A549 (cell line): ENCODE data around the gene OPRL1. TPM values are rescaled to one million over a fixed set of nuclear protein-coding genes. Genes with fewer than 3 reads are reported as not detected.

Experiments
- ATAC-seq, 2 experiments: fragments of 200-7000 bp in 1 of 2; fragments of >200 bp in 1 of 2; cut with Nextera tagmentation in 1 of 2; cut with Tn5 transposase in 1 of 2; 3 replicates each; pipeline versions ENCODE4 v1.8.0 to v1.9.1; 2018 to 2020; ENCODE audit warnings: mild to moderate bottlenecking in 1 of 2, moderate library complexity in 1 of 2
- CTCF ChIA-PET: fragments of 300-600 bp; sonication (Branson Sonifier 250); formaldehyde crosslinking; extraction: SDS; loops from one replicate; lab custom pipeline; 2021; ENCODE audit warnings: antibody characterized with exemption, inconsistent platforms; lab: Yijun Ruan, JAX
- POLR2A ChIA-PET: fragments of 350-600 bp; formaldehyde crosslinking; extraction: SDS; loops from one replicate; lab custom pipeline; 2021; ENCODE audit warnings: antibody characterized with exemption, inconsistent platforms; lab: Yijun Ruan, JAX
- DNase-seq, 2 experiments: peaks; one replicate each; pipeline versions ENCODE4 v3.0.0 to v3.0.0-alpha.2; 2011 to 2016; ENCODE audit warnings: low read depth in 1 of 2, low spot score in 1 of 2
- FAIRE-seq: peaks from 2 replicates; lab custom pipeline; 2011; peaks lifted over from hg19 to GRCh38; lab: Jason Lieb, UNC
- H3K27ac ChIP-seq, 2 experiments: fragments of >200 bp; sonication (Bioruptor Twin); formaldehyde crosslinking; 3 replicates each; pipeline ENCODE4 v1.5.1; 2016 to 2017
- H3K4me1 ChIP-seq: fragments of >200 bp; sonication (Bioruptor Twin); formaldehyde crosslinking; 3 replicates; pipeline ENCODE4 v1.6.1; 2016
- H3K4me2 ChIP-seq: fragments of >200 bp; sonication (Bioruptor Twin); formaldehyde crosslinking; 3 replicates; pipeline ENCODE4 v1.6.1; 2016
- H3K4me3 ChIP-seq: fragments of >200 bp; sonication (Bioruptor Twin); formaldehyde crosslinking; 3 replicates; pipeline ENCODE4 v1.5.1; 2016
- H3K9me3 ChIP-seq: fragments of >200 bp; sonication (Bioruptor Twin); formaldehyde crosslinking; 3 replicates; pipeline ENCODE4 v1.6.1; 2016
- CBX2 ChIP-seq: fragments of 200-600 bp; sonication (generic); IDR thresholded peaks from 2 replicates; pipeline ENCODE4 v1.6.1; 2016; ENCODE audit warnings: low read depth, mild to moderate bottlenecking, borderline replicate concordance
- CBX8 ChIP-seq: fragments of 200-600 bp; sonication (generic); IDR thresholded peaks from 2 replicates; pipeline ENCODE4 v1.6.1; 2016
- CHD2 ChIP-seq: fragments of 150-350 bp; IDR thresholded peaks from 2 replicates; pipeline ENCODE4 v1.6.1; 2014; ENCODE audit warnings: low read length; ENCODE audit not compliant: partially characterized antibody
- CHD4 ChIP-seq: fragments of 200-600 bp; sonication (generic); IDR thresholded peaks from 2 replicates; pipeline ENCODE4 v1.6.1; 2016; ENCODE audit warnings: antibody characterized with exemption, mild to moderate bottlenecking, borderline replicate concordance
- EHF ChIP-seq: fragments of 250-450 bp; sonication (Bioruptor Pico); IDR thresholded peaks from 2 replicates; pipeline ENCODE4 v1.5.0; 2020; ENCODE audit warnings: mild to moderate bottlenecking
- EP300 ChIP-seq, 2 experiments: fragments of >200 bp; sonication (Bioruptor Twin); formaldehyde crosslinking; IDR thresholded peaks; 2 replicates in 1 of 2; 3 replicates in 1 of 2; pipeline ENCODE4 v1.6.1; 2016 to 2017
- ESRRA ChIP-seq: fragments of 150-350 bp; IDR thresholded peaks from 2 replicates; pipeline ENCODE4 v1.6.1; 2014; ENCODE audit warnings: mild to moderate bottlenecking, low read length, borderline replicate concordance
- FOSL2 ChIP-seq, 2 experiments: fragments of 450-650 bp in 1 of 2; fragments of >200 bp in 1 of 2; sonication (Bioruptor Twin) in 1 of 2; formaldehyde crosslinking; IDR thresholded peaks; 2 replicates each; pipeline versions ENCODE4 v1.5.0 to v1.6.1; 2016 to 2020; ENCODE audit warnings: mild to moderate bottlenecking in 1 of 2, moderate library complexity in 1 of 2
- FOXS1 ChIP-seq: fragments of 250-450 bp; sonication (Bioruptor Pico); IDR thresholded peaks from 2 replicates; pipeline ENCODE4 v1.5.0; 2020; ENCODE audit warnings: mild to moderate bottlenecking, moderate library complexity
- GATA3 ChIP-seq: IDR thresholded peaks from 2 replicates; pipeline ENCODE4 v1.6.1; 2012; ENCODE audit warnings: borderline replicate concordance
- HDAC2 ChIP-seq: fragments of 200-600 bp; sonication (generic); IDR thresholded peaks from 2 replicates; pipeline ENCODE4 v1.6.1; 2016
- HEYL ChIP-seq: fragments of 250-450 bp; sonication (Bioruptor Pico); IDR thresholded peaks from 2 replicates; pipeline ENCODE4 v1.8.0; 2021; ENCODE audit warnings: mild to moderate bottlenecking, moderate library complexity
- JUN ChIP-seq, 2 experiments: fragments of >200 bp; sonication (Bioruptor Twin); formaldehyde crosslinking; IDR thresholded peaks; 2 replicates in 1 of 2; 3 replicates in 1 of 2; pipeline ENCODE4 v1.6.1; 2016 to 2017
- KDM1A ChIP-seq: fragments of 200-600 bp; sonication (generic); IDR thresholded peaks from 2 replicates; pipeline ENCODE4 v1.6.1; 2016; ENCODE audit warnings: low read depth, mild to moderate bottlenecking
- KDM5A ChIP-seq: fragments of 200-600 bp; sonication (generic); IDR thresholded peaks from 2 replicates; pipeline ENCODE4 v1.6.1; 2016; ENCODE audit warnings: antibody characterized with exemption, mild to moderate bottlenecking
- NR3C1 ChIP-seq: fragments of >200 bp; sonication (Bioruptor Twin); formaldehyde crosslinking; IDR thresholded peaks from 3 replicates; pipeline ENCODE4 v1.6.1; 2017
- PHF8 ChIP-seq: fragments of 200-600 bp; sonication (generic); IDR thresholded peaks from 2 replicates; pipeline ENCODE4 v1.6.1; 2016; ENCODE audit warnings: low read depth, mild to moderate bottlenecking, antibody characterized with exemption, moderate library complexity, borderline replicate concordance
- RAD21 ChIP-seq, 2 experiments: fragments of >200 bp in 1 of 2; sonication (Bioruptor Twin) in 1 of 2; formaldehyde crosslinking in 1 of 2; IDR thresholded peaks in 1 of 2; conservative IDR thresholded peaks in 1 of 2; 2 replicates in 1 of 2; 3 replicates in 1 of 2; pipeline ENCODE4 v1.6.1; 2012 to 2018; ENCODE audit warnings: inconsistent platforms in 1 of 2
- SMC3 ChIP-seq: fragments of >200 bp; sonication (Bioruptor Twin); formaldehyde crosslinking; IDR thresholded peaks from 3 replicates; pipeline ENCODE4 v1.6.1; 2018; ENCODE audit warnings: inconsistent platforms
- TFCP2L1 ChIP-seq: fragments of 250-450 bp; sonication (Bioruptor Pico); IDR thresholded peaks from 2 replicates; pipeline ENCODE4 v1.5.0; 2021; ENCODE audit warnings: mild to moderate bottlenecking
- TP53 ChIP-seq: fragments of 250-450 bp; sonication (Bioruptor Pico); IDR thresholded peaks from 2 replicates; pipeline ENCODE4 v1.5.0; 2021; ENCODE audit warnings: mild to moderate bottlenecking, moderate library complexity
- ZSCAN20 ChIP-seq: fragments of 250-450 bp; sonication (Bioruptor Pico); IDR thresholded peaks from 2 replicates; pipeline ENCODE4 v1.8.0; 2022; ENCODE audit warnings: mild to moderate bottlenecking, moderate library complexity
- WGBS: methylation state at CpG from one replicate; pipeline ENCODE4 v1.1.6; 2017; ENCODE audit errors: missing lambda C conversion rate; 5-methylcytosine and 5-hydroxymethylcytosine counted together
- polyA plus RNA-seq, 4 experiments: library from polyadenylated mRNA; depleted of rRNA in 3 of 4; stranded (reverse); fragments of >200 nt; fragmentation: RNase III in 1 of 4; extraction: RNeasy Plus Mini Kit Qiagen cat#74134 plus additional on column Dnase treatment in 1 of 4; gene quantifications; 2 replicates in 3 of 4; 3 replicates in 1 of 4; pipeline ENCODE4 v1.2.3, GENCODE V29; 2011 to 2017
- TF ChIP-seq, protein P1 (sequence below): IDR thresholded peaks from 2 replicates; pipeline ENCODE4 v1.6.1; 2012; ENCODE audit warnings: low read depth, borderline replicate concordance
- TF ChIP-seq, protein P2 (sequence below): IDR thresholded peaks from 2 replicates; pipeline ENCODE4 v1.6.1; 2012
- TF ChIP-seq, protein P3 (sequence below): fragments of >200 bp; sonication (Bioruptor Twin); formaldehyde crosslinking; IDR thresholded peaks from 3 replicates; pipeline ENCODE4 v1.5.1; 2016
- TF ChIP-seq, protein P4 (sequence below): fragments of 150-350 bp; IDR thresholded peaks from 2 replicates; pipeline ENCODE4 v1.6.1; 2014; ENCODE audit warnings: low read depth, mild to moderate bottlenecking, low read length

Gene OPRL1
- polyA plus RNA-seq, 2 of the 4 experiments (the other 2 are of a cell fraction): 0.54 to 1.2 TPM

DNA sequence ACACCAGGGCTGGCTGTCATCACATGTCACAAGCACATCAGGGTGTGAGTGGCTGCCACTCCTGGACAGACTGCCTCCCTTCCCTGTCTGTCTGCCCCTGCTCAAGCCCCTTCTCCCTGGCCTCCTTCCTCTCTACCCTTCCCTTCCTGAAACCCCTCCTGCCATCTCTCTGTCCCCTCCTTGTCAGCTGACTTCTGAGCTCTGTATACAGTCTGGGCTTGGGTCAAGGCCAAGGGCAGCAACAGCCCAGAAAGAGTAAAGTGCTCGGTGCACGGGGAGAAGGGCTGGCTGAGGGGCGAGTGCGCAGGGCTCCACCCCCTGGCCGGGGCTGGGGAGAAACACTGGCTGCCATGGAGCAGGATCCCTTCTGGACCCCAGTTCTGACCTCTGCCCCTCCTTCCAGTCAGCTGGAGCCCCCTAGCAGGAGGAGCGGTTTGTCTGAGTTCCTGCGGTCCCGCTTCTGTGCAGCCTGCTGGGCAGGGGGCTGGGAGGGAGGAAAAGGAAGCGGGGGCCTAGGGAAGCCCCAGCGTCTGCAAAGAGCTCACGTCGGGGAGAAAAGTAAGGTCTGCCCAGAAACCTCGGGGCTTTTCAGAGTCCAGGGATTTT is 2.3 kb downstream of the OPRL1 start:
- ChIA-PET POLR2A (no interaction called here), CTCF (interaction anchor here (0.8 to 9.1 kb wide), 4 partner anchors 8 to 43 kb away, joined by 4 to 121 read pairs (median 40); no protein-coding TSS in a partner anchor)
- H3K4me2 ChIP-seq: no peak overlapping the region; the same call in 2 of the 3 replicates
- no peak for DNase-seq
- TF ChIP-seq CBX8 (no peak), FOSL2 (IDR thresholded peaks at IDR 0.05) (no peak), FOSL2 (CRISPR knock-in tag; IDR thresholded peaks at IDR 0.05) (no peak), CHD2 (no peak)
- 49% methylated on average over 7 of the region's 13 CpGs for WGBS
- no peaks in the 10 kb centered on the region for H3K9me3 ChIP-seq
- FAIRE-seq: no peak
- ATAC-seq: no peak
- H3K4me1 ChIP-seq: peaks cover 27% of the 10 kb centered on the region
- peak overlapping the region in 1 of 2 experiments; percentile 86; a peak in 1 of 6 replicates for H3K27ac ChIP-seq
- no peak overlapping the region for H3K4me3 ChIP-seq

DNA sequence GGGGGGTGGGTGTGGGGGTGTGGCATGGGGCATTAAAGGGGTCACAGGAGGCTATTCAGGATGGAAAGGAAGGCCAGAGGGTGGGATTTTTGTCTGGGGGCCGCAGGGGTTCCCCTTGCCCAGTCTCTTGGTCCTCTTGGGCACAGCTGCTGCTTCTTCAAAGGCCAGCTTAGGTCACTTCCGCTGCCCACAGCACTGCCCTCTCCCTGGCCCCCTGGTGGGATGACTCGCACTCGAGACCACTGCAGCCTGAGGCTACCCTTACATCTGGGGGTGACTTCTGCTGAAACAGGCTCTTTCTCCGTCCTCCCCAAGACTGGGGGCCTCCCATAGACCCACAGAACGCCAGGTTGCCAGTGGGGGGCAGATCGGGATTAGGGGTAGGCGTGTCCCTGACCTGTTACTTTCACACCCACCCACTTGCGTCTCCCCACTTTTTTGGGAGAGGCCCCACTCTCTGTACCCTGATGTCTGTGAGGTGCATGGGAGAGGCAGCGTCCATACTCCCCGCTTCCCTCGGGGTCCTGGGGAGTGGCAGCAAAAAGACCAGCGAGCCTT is 3.0 kb downstream of the OPRL1 start:
- Histone ChIP-seq H3K27ac (peak overlapping the region; percentile 77 to 86; a peak in 5 of 6 replicates), H3K9me3 (no peaks in the 10 kb centered on the region), H3K4me3 (peak overlapping the region; percentile 71), H3K4me2 (peak overlapping the region; percentile 99), H3K4me1 (peaks cover 25% of the 10 kb centered on the region)
- no peak for DNase-seq
- CTCF ChIA-PET: interaction anchor here (0.9 to 9.1 kb wide), 13 partner anchors 8 to 103 kb away, joined by 3 to 121 read pairs (median 6); partner anchors contain the start of gene SAMD10
- ATAC-seq: peak in 1 of 2 experiments; percentile 20; a peak in 3 of 6 replicates
- POLR2A ChIA-PET: interaction anchor here (0.5 to 1.7 kb wide), 3 partner anchors 20 to 176 kb away, joined by 4 to 6 read pairs (median 4); partner anchors contain the start of gene TCEA2
- TF ChIP-seq HDAC2 (no peak), EHF (no peak), CHD4 (no peak), FOXS1 (CRISPR knock-in tag) (no peak), GATA3 (no peak), JUN (IDR thresholded peaks at IDR 0.05) (no peak), TFCP2L1 (CRISPR knock-in tag) (no peak), EP300 (IDR thresholded peaks at IDR 0.05) (no peak), TP53 (CRISPR knock-in tag) (no peak), ESRRA (no peak)
- TF ChIP-seq, protein P1, sequence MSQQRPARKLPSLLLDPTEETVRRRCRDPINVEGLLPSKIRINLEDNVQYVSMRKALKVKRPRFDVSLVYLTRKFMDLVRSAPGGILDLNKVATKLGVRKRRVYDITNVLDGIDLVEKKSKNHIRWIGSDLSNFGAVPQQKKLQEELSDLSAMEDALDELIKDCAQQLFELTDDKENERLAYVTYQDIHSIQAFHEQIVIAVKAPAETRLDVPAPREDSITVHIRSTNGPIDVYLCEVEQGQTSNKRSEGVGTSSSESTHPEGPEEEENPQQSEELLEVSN: no peak
- no peak for FAIRE-seq
- 5% methylated on average over 10 of the region's 13 CpGs for WGBS

DNA sequence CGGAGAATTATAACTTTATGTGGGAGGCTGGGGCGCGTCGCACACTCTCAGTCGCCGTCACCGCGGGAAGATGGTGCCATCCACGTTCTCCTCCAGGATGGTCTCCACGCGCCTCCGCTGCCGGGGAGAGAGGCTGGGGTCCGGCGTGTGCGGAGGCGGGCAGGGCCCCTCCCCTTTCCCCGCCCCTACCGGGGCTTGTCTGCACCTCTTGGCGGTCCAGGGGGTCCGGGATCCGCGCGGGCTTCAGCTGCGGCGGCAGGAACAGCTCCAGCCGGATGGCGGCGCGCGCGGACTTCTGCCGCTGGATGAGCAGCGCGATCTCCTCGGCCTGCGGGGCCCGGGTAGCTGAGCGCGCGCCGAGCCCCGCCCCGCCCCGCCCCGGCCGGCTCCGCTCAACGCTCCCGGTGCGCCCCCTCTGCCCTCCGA is 3.5 kb downstream of the OPRL1 start:
- WGBS: 3% methylated on average over 11 of the region's 52 CpGs
- ATAC-seq (peak; percentile 66 to 85), DNase-seq (peak; percentile 80 to 87), FAIRE-seq (no peak)
- ChIA-PET CTCF (interaction anchor here (0.8 to 9.1 kb wide), 22 partner anchors 9 to 546 kb away, joined by 3 to 121 read pairs (median 4); partner anchors contain the start of genes PTK6 and SAMD10), POLR2A (interaction anchor here (0.5 to 1.7 kb wide), 4 partner anchors 21 to 563 kb away, joined by 4 to 6 read pairs (median 4); partner anchors contain the start of genes PPDPF and TCEA2)
- Histone ChIP-seq H3K9me3 (no peaks in the 10 kb centered on the region), H3K4me1 (peaks cover 20% of the 10 kb centered on the region), H3K4me3 (peak overlapping the region; percentile 71), H3K27ac (peak overlapping the region; percentile 77 to 86), H3K4me2 (peak overlapping the region; percentile 99)
- TF ChIP-seq, protein P2, sequence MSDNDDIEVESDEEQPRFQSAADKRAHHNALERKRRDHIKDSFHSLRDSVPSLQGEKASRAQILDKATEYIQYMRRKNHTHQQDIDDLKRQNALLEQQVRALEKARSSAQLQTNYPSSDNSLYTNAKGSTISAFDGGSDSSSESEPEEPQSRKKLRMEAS: 0 out of 2 replicates have a peak, but pooled peaks have one; percentile 45
- TF ChIP-seq RAD21 (conservative IDR thresholded peaks at IDR 0.05 in 1 of 2, IDR thresholded peaks at IDR 0.05 in 1 of 2) (peak; percentile 63 to 80), HEYL (CRISPR knock-in tag) (no peak), KDM1A (no peak), PHF8 (no peak), KDM5A (no peak), SMC3 (peak; percentile 61), FOXS1 (CRISPR knock-in tag) (no peak), NR3C1 (no peak), CBX2 (no peak), ZSCAN20 (CRISPR knock-in tag) (no peak), HDAC2 (no peak)
- TF ChIP-seq, protein P1: peak; percentile 51; the same call in 1 of the 2 replicates
- TF ChIP-seq, protein P3, sequence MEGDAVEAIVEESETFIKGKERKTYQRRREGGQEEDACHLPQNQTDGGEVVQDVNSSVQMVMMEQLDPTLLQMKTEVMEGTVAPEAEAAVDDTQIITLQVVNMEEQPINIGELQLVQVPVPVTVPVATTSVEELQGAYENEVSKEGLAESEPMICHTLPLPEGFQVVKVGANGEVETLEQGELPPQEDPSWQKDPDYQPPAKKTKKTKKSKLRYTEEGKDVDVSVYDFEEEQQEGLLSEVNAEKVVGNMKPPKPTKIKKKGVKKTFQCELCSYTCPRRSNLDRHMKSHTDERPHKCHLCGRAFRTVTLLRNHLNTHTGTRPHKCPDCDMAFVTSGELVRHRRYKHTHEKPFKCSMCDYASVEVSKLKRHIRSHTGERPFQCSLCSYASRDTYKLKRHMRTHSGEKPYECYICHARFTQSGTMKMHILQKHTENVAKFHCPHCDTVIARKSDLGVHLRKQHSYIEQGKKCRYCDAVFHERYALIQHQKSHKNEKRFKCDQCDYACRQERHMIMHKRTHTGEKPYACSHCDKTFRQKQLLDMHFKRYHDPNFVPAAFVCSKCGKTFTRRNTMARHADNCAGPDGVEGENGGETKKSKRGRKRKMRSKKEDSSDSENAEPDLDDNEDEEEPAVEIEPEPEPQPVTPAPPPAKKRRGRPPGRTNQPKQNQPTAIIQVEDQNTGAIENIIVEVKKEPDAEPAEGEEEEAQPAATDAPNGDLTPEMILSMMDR: peak; percentile 77
- TF ChIP-seq, protein P4, sequence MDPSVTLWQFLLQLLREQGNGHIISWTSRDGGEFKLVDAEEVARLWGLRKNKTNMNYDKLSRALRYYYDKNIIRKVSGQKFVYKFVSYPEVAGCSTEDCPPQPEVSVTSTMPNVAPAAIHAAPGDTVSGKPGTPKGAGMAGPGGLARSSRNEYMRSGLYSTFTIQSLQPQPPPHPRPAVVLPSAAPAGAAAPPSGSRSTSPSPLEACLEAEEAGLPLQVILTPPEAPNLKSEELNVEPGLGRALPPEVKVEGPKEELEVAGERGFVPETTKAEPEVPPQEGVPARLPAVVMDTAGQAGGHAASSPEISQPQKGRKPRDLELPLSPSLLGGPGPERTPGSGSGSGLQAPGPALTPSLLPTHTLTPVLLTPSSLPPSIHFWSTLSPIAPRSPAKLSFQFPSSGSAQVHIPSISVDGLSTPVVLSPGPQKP: no peak
